ENCODE measurements around the gene KRTAP5-11.
"Not testable (repeated sequence)": the region's sequence is repeated elsewhere in the genome, so short reads cannot be mapped to it uniquely, and the experiment has no call there.

KRTAP5-11 gene, protein sequence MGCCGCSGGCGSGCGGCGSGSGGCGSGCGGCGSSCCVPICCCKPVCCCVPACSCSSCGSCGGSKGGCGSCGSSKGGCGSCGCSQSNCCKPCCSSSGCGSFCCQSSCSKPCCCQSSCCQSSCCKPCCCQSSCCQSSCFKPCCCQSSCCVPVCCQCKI

DNA sequence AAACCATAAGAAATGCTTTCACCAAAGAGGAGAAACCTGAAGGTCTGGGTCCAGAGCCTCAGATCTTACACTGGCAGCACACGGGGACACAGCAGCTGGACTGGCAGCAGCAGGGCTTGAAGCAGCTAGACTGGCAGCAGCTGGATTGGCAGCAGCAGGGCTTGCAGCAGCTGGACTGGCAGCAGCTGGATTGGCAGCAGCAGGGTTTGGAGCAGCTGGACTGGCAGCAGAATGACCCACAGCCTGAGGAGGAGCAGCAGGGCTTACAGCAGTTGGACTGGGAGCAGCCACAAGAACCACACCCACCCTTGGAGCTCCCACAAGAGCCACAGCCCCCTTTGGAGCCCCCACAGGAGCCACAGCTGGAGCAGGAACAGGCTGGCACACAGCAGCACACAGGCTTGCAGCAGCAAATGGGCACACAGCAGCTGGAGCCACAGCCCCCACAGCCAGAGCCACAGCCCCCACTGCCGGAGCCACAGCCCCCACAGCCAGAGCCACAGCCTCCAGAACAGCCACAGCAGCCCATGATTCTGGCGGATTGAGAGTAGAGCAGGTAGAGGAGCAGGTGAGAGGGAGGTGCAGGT, at the start of gene KRTAP5-11:
Gene KRTAP5-11 (minus strand): TSS at position 567 of the 587 bp plus-strand sequence. CDS start 38 bp downstream, at position 529.
- no peak within 1 kb of the TSS for H3K4me3 Mint-ChIP-seq
- no peaks in the 10 kb centered on the region for H3K9me3 Mint-ChIP-seq
- H3K27ac Mint-ChIP-seq: no peak within 1 kb of the TSS
- DNase-seq (ENCODE audit: low spot score in 2 of 2): no peak
- peaks cover 5% of the 10 kb centered on the region for H3K4me1 Mint-ChIP-seq
- no peaks in the 10 kb centered on the region for H3K36me3 Mint-ChIP-seq
- ATAC-seq: no peak

GRCh38 chr11:71631551-71631950, 48.9 kb upstream of the KRTAP5-11 start:
- H3K9me3 Mint-ChIP-seq; ATAC-seq; H3K27ac Mint-ChIP-seq; H3K4me1 Mint-ChIP-seq; H3K36me3 Mint-ChIP-seq; H3K4me3 Mint-ChIP-seq; DNase-seq (ENCODE audit: low spot score in 2 of 2): not testable (repeated sequence)

DNA sequence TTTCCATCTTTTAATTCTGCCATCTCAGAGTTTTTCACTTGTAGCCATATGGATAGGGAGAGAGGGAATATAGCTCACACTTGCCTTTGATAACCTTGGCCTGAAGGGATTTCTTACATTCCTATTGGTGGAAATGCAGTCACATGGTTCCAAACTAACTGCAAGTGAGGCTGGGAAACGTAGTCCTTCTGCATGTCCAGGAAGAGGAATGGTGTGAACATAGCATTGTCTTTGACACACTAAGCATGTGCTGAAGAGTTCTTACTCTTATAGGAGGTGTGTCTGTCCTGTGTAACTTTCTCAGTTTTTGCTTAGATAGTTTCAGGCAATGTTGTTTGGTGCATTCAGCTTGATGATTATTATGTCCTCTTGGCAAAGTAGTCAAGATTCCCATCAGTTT, 47.4 kb upstream of the KRTAP5-11 start:
- H3K36me3 Mint-ChIP-seq; H3K4me3 Mint-ChIP-seq; H3K4me1 Mint-ChIP-seq; DNase-seq (ENCODE audit: low spot score in 2 of 2); H3K27ac Mint-ChIP-seq; ATAC-seq; H3K9me3 Mint-ChIP-seq: not testable (repeated sequence)

DNA sequence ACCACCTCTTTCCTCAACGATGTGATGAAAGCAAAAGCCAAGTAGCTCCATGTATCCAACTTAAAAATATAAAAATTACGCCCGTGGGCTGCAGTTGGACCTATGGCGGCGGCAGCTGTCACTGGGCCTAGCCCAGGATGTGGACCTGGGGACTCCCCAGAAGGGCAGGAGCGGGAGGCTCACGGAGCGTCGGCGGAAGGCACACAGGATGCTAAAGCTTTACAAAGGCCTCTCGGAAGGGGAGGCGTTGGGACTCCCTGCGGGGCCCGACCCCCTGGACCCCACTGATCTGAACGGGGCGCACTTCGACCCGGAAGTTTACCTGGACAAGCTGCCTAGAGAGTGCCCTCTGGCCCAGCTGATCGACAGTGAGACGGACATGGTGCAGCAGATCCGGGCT, 46.3 kb upstream of the KRTAP5-11 start:
- not testable (repeated sequence) for H3K4me3 Mint-ChIP-seq; H3K36me3 Mint-ChIP-seq; H3K27ac Mint-ChIP-seq; H3K9me3 Mint-ChIP-seq; ATAC-seq; DNase-seq (ENCODE audit: low spot score in 2 of 2); H3K4me1 Mint-ChIP-seq

- H3K36me3 Mint-ChIP-seq; H3K9me3 Mint-ChIP-seq; H3K27ac Mint-ChIP-seq; H3K4me3 Mint-ChIP-seq; DNase-seq (ENCODE audit: low spot score in 2 of 2); H3K4me1 Mint-ChIP-seq; ATAC-seq: not testable (repeated sequence)
Measured at GRCh38 chr11:71623226-71623625, 40.6 kb upstream of the KRTAP5-11 start.

GRCh38 chr11:71622561-71622960, 39.9 kb upstream of the KRTAP5-11 start:
- not testable (repeated sequence) for H3K4me3 Mint-ChIP-seq

GRCh38 chr11:71615003-71615402, 32.3 kb upstream of the KRTAP5-11 start:
- H3K4me3 Mint-ChIP-seq, H3K9me3 Mint-ChIP-seq: not testable (repeated sequence)

More at GRCh38 chr11:71622561-71622960, 39.9 kb upstream of the KRTAP5-11 start:
- H3K27ac Mint-ChIP-seq; DNase-seq (ENCODE audit: low spot score in 2 of 2); H3K4me1 Mint-ChIP-seq; H3K36me3 Mint-ChIP-seq; ATAC-seq; H3K9me3 Mint-ChIP-seq: not testable (repeated sequence)

DNA sequence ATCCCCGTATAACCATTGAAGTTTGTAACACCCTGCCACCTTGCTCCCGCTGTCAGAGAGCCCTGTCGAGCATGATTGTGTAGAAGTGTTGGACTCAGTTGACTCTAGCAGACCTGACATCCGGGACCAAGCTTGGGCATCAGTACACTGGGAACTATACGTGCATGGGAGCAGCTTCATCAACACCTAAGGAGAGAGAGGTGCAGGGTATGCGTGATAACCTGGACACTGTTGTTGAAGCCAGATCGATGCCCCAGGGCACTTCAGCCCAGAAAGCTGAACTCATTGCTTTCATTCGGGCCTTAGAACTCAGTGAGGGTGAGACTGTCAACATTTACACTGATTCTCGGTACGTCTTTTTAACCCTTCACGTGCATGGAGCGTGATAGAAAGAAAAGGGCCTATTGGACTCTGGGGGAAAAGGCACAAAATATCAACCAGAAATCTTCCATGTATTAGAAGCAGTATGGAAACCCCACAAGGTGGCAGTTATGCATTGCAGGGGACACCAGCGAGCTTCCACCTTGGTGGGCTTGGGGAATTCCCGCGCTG, 31.8 kb upstream of the KRTAP5-11 start:
- H3K36me3 Mint-ChIP-seq; H3K27ac Mint-ChIP-seq; H3K9me3 Mint-ChIP-seq; H3K4me1 Mint-ChIP-seq; ATAC-seq; H3K4me3 Mint-ChIP-seq; DNase-seq (ENCODE audit: low spot score in 2 of 2): not testable (repeated sequence)

More at GRCh38 chr11:71615003-71615402, 32.3 kb upstream of the KRTAP5-11 start:
- H3K27ac Mint-ChIP-seq; H3K36me3 Mint-ChIP-seq; ATAC-seq; H3K4me1 Mint-ChIP-seq; DNase-seq (ENCODE audit: low spot score in 2 of 2): not testable (repeated sequence)

DNA sequence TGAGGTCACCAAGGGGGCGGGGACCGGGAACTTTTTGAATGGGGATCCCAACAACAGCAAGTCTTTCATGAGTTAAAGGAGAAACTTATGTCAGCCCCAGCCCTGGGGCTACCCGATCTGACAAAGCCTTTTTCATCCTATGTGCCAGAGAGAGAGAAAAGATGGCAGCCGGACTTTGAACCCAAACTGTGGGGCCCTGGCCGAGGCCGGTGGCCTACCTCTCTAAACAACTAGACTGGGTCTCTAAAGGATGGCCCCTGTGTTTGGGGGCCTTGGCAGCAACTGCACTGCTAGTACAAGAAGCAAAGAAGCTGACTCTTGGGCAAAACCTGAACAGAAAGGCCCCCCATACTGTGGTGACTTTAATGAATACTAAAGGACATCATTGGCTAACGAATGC, 31.3 kb upstream of the KRTAP5-11 start:
- not testable (repeated sequence) for ATAC-seq, H3K9me3 Mint-ChIP-seq, H3K4me3 Mint-ChIP-seq

DNA sequence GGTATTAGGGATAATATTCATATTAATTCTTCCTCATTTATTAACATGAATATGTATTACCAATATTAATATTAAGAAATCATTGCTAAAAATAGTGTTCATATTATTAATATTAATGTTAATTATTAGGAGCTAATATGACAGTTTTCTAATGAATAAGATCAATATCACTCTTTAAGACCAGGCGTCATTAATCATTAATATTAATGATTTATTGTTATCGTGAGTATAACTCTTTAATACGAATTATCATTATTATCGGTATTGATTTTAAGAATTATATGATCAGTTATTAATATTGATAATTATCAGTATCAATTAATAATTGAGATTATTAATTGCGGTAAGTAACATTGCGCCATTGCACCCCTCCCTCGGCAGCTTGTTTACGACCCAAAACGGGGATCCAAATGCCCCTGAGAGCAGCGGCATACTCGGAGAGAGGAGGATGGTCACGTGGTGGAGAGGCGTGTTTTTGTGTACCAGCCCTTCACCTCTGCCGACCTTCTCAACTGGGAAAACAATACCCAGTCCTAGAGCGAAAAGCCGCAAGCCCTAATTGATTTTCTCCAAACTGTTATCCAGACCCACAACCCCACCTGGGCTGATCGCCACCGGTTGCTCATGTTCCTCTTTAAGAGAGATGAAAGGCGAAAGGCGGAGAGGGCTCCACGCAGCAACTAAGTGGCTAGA, 28.7 kb upstream of the KRTAP5-11 start:
- H3K36me3 Mint-ChIP-seq; H3K9me3 Mint-ChIP-seq; H3K4me1 Mint-ChIP-seq; ATAC-seq; H3K27ac Mint-ChIP-seq; DNase-seq (ENCODE audit: low spot score in 2 of 2); H3K4me3 Mint-ChIP-seq: not testable (repeated sequence)

More for the DNA sequence above, 31.3 kb upstream of the KRTAP5-11 start:
- not testable (repeated sequence) for H3K27ac Mint-ChIP-seq; H3K36me3 Mint-ChIP-seq; H3K4me1 Mint-ChIP-seq; DNase-seq (ENCODE audit: low spot score in 2 of 2)

DNA sequence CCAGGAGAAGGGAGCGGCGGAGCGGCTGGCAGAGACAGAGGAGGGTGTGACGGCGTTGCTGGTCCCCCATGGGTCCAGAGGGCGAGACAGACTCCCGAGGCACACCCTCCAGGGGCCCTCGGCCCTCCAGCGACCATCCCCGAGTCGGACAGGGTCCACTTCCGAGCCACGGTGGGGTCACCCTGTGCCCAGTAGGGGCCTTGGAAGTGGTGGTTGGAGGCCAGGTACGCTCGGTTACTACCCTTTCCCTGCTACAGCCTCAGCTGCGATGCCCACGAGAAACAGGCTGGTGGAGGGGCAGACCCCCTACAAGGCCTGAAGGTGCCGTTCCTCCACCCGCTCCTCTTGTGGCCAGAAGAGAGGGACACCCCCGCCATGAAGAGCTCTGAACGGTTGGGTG, 25.6 kb upstream of the KRTAP5-11 start:
- DNase-seq (ENCODE audit: low spot score in 2 of 2); H3K27ac Mint-ChIP-seq; H3K9me3 Mint-ChIP-seq; H3K36me3 Mint-ChIP-seq; ATAC-seq: not testable (repeated sequence)
- Mint-ChIP-seq H3K4me3 (peak overlapping the region; percentile 51), H3K4me1 (peaks cover 14% of the 10 kb centered on the region)

- DNase-seq (ENCODE audit: low spot score in 2 of 2); ATAC-seq; H3K27ac Mint-ChIP-seq; H3K36me3 Mint-ChIP-seq; H3K9me3 Mint-ChIP-seq: not testable (repeated sequence)
- H3K4me1 Mint-ChIP-seq: peaks cover 14% of the 10 kb centered on the region
- peak overlapping the region; percentile 51 for H3K4me3 Mint-ChIP-seq
Measured at GRCh38 chr11:71607520-71608216, 25.0 kb upstream of the KRTAP5-11 start.

DNA sequence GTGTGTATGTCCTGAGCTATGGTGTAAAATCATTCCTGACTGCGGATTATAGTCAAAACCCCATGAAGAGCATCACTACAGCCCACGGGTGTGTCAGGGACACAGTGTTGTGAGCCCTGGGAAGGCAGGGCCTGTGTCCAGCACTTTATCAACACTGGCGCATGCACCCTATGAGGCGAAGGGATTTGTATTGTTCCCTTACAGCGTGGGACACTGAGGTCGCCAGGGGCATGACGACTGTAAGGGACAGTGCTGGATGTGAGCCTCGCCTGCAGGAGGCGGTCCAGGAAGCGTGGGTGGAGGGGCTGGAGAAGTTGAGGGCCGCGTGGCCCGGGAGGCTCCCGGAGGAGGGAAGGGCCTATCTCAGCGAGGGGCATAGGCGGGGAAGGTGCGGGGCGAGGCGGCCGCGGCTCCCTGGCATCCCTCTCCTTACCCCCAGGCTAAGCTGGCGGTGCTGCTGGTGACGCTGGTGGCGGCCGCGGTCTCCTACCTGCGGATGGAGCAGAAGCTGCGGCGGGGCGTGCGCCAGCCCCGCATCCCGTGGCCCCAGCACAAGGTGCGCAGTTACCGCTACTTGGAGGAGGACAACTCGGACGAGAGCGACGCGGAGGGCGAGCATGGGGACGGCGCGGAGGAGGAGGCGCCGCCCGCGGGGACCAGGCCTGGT, 24.3 kb upstream of the KRTAP5-11 start:
- ATAC-seq; H3K36me3 Mint-ChIP-seq; H3K27ac Mint-ChIP-seq; H3K4me3 Mint-ChIP-seq; H3K9me3 Mint-ChIP-seq; DNase-seq (ENCODE audit: low spot score in 2 of 2): not testable (repeated sequence)
- peaks cover 14% of the 10 kb centered on the region for H3K4me1 Mint-ChIP-seq

- H3K36me3 Mint-ChIP-seq, ATAC-seq, H3K9me3 Mint-ChIP-seq, H3K27ac Mint-ChIP-seq, H3K4me3 Mint-ChIP-seq: not testable (repeated sequence)
- peaks cover 14% of the 10 kb centered on the region for H3K4me1 Mint-ChIP-seq
- DNase-seq (ENCODE audit: low spot score in 2 of 2): peak in 1 of 2 donors; percentile 62
Measured at GRCh38 chr11:71604798-71605488, 22.3 kb upstream of the KRTAP5-11 start.

Measured in stimulated activated effector memory CD8-positive, alpha-beta T cell treated with anti-CD3 and anti-CD28 coated beads, Interleukin-12 subunit alpha, Interleukin-12 subunit beta, amount 100 ng/mL, for 72 hours (primary cell).